Calu3 (cell line): ENCODE data around the gene RPS6KA5. TPM values are rescaled to one million over a fixed set of nuclear protein-coding genes. Genes with fewer than 3 reads are reported as not detected.

Experiments used
- BruUV-seq: library from RNA; stranded (reverse); fragments of 400-500 nt; replicated peaks from 2 replicates; lab custom pipeline; 2021; lab: Mats Ljungman, UMichigan
- CTCF ChIA-PET: fragments of 300-600 bp; sonication (Branson Sonifier 250); formaldehyde crosslinking; loops from one replicate; lab custom pipeline; 2022; ENCODE audit warnings: antibody characterized with exemption; lab: Charles Lee
- DNase-seq: peaks from one replicate; pipeline ENCODE4 v3.0.0; 2022
- H3K27ac Mint-ChIP-seq: one replicate; pipeline ENCODE4 v1.8.0; 2022; ENCODE audit warnings: mixed read lengths; ENCODE audit not compliant: unreplicated experiment
- H3K27me3 Mint-ChIP-seq: one replicate; pipeline ENCODE4 v1.8.0; 2022; ENCODE audit warnings: mixed read lengths; ENCODE audit not compliant: unreplicated experiment
- H3K36me3 Mint-ChIP-seq: one replicate; pipeline ENCODE4 v1.8.0; 2022; ENCODE audit warnings: mild to moderate bottlenecking, moderate library complexity, mixed read lengths; ENCODE audit not compliant: insufficient read depth, unreplicated experiment
- H3K4me1 Mint-ChIP-seq: one replicate; pipeline ENCODE4 v1.8.0; 2022; ENCODE audit warnings: mild to moderate bottlenecking, low read depth, mixed read lengths; ENCODE audit not compliant: unreplicated experiment
- H3K4me3 Mint-ChIP-seq: one replicate; pipeline ENCODE4 v1.8.0; 2022; ENCODE audit warnings: mild to moderate bottlenecking, low read depth, moderate library complexity, mixed read lengths; ENCODE audit not compliant: unreplicated experiment
- H3K9me3 Mint-ChIP-seq: one replicate; pipeline ENCODE4 v1.8.0; 2022; ENCODE audit warnings: low read depth, mixed read lengths; ENCODE audit not compliant: unreplicated experiment
- intact Hi-C: fragments of 100-400 bp; cut with micrococcal nuclease; formaldehyde crosslinking; loops from one replicate; pipeline ENCODE4 v1.10.0; 2022; ENCODE audit not compliant: unreplicated experiment
- total RNA-seq: library from RNA; stranded (reverse); gene quantifications from 2 replicates; pipeline ENCODE4 v1.2.3, GENCODE V29; 2022
- TF ChIP-seq, protein P1 (sequence below): fragments of 200-600 bp; IDR thresholded peaks from one replicate; pipeline ENCODE4 v1.8.0; 2022; ENCODE audit warnings: antibody characterized with exemption; ENCODE audit not compliant: unreplicated experiment

RPS6KA5 gene
- total RNA-seq, 1 experiment from 2014 or later, result 10.3 TPM

DNA sequence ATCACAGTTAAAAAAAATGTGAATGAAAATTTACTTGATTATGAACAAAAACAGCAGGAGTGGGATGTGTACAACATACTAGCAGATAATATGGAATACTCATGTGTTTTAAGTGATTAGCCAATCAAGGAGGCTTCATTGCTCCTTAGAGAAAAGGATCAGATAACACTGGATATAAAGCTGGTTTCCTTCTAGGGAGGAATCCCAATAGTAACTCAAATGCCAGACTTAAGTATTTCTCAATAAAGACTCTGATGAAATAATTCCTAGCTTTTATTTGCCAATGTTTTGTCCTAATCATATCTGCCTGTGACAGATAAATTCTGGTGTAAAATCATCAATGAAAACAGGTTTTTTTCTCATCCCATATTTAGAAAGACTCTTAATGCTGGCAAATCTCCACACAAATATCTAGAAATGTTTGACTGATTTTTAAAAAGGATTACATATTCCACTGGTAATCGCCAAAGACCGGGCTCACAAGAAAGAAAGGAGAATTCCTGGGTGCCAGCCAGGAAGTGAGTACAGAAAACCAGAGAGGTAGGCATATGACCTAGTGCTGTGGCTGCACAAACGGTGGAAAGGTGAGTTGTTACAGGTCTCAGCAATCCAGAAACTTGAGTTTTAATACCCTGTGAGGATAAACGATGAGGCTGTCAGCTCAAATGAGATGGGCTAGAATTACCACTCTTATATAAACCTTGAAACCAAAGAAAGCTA is 135.7 kb downstream of the RPS6KA5 start:
- Mint-ChIP-seq H3K27ac (no peak overlapping the region), H3K4me1 (peaks cover 8% of the 10 kb centered on the region), H3K9me3 (no peaks in the 10 kb centered on the region), H3K27me3 (no peaks in the 10 kb centered on the region), H3K4me3 (no peak overlapping the region), H3K36me3 (no peaks in the 10 kb centered on the region)
- intact Hi-C loops, result no loop called here
- TF ChIP-seq, protein P1, sequence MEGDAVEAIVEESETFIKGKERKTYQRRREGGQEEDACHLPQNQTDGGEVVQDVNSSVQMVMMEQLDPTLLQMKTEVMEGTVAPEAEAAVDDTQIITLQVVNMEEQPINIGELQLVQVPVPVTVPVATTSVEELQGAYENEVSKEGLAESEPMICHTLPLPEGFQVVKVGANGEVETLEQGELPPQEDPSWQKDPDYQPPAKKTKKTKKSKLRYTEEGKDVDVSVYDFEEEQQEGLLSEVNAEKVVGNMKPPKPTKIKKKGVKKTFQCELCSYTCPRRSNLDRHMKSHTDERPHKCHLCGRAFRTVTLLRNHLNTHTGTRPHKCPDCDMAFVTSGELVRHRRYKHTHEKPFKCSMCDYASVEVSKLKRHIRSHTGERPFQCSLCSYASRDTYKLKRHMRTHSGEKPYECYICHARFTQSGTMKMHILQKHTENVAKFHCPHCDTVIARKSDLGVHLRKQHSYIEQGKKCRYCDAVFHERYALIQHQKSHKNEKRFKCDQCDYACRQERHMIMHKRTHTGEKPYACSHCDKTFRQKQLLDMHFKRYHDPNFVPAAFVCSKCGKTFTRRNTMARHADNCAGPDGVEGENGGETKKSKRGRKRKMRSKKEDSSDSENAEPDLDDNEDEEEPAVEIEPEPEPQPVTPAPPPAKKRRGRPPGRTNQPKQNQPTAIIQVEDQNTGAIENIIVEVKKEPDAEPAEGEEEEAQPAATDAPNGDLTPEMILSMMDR, result no peak
- CTCF ChIA-PET, result interaction anchor here (1.6 kb wide), 1 partner anchor 133 kb away, joined by 3 read pairs; no protein-coding TSS in a partner anchor
- peak; percentile 2 for DNase-seq
- no TSS peak for BruUV-seq

DNA sequence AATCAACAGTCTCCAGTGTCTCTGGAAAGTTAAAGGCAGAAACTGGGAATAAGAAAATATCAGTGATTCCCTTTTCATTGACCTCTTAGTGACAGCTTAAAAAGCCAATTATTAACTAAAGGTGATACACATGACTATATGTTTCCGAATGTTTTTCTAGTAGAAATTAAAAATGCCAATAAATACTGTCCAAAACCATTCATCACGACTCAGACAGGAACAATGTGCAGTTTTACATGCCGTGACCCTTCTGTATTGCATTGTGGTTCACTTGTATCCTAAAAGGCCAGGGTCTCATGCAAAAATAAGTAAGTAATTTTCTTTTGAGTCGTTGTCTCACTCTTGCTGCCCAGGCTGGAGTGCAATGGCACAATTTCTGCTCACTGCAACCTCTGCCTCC is 138.3 kb downstream of the RPS6KA5 start:
- no TSS peak for BruUV-seq
- no peaks in the 10 kb centered on the region for H3K9me3 Mint-ChIP-seq
- H3K4me1 Mint-ChIP-seq, result peaks cover 8% of the 10 kb centered on the region
- no peaks in the 10 kb centered on the region for H3K36me3 Mint-ChIP-seq
- DNase-seq, result no peak
- H3K27ac Mint-ChIP-seq, result no peak overlapping the region
- TF ChIP-seq, protein P1, result no peak
- no peaks in the 10 kb centered on the region for H3K27me3 Mint-ChIP-seq
- CTCF ChIA-PET, result no interaction called here
- H3K4me3 Mint-ChIP-seq, result no peak overlapping the region
- intact Hi-C loops, result no loop called here

DNA sequence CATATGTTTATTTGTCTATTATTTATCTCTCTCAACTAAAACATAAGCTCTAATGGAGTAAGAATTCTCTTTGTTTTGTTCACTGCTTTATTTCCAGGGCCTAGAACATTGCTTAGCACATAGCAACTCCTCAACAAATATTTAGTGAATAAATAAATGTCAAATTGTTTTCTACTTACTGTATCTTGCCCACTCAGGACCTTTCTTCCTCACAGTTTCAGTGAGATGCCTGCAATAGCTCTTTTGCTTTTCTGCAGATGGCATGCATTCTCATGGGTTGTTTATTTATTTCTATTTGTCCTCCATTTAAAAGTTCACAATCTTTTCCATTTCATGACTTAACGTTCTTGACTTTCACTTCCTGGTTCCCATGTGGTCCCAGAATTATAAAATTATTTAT is 149.3 kb downstream of the RPS6KA5 start:
- no TSS peak for BruUV-seq
- Mint-ChIP-seq H3K36me3 (peaks cover 4% of the 10 kb centered on the region), H3K4me3 (no peak overlapping the region), H3K4me1 (no peaks in the 10 kb centered on the region), H3K27ac (no peak overlapping the region), H3K27me3 (no peaks in the 10 kb centered on the region), H3K9me3 (no peaks in the 10 kb centered on the region)
- DNase-seq, result no peak
- intact Hi-C loops, result no loop called here
- TF ChIP-seq, protein P1, result no peak
- CTCF ChIA-PET, result no interaction called here

DNA sequence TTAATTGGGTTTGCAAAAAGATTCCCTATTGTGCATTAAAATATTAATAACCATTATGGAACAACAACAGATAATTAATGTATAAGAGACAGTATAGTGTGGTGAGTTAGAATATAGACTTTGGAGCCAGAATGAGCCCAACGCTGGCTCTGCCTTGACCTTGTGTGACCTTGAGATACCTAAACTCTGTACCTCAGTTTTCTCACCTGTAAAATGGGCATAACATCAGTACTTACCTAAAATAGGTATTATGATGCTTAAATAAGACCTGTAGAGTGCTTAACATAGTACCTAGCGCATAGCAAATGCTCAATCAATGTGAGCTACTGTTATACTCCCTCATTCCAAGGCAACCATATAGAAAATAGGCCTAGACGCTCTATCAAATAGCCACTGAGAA is 153.3 kb downstream of the RPS6KA5 start:
- peaks cover 4% of the 10 kb centered on the region for H3K36me3 Mint-ChIP-seq
- H3K27ac Mint-ChIP-seq, result no peak overlapping the region
- H3K9me3 Mint-ChIP-seq, result no peaks in the 10 kb centered on the region
- TF ChIP-seq, protein P1, result no peak
- CTCF ChIA-PET, result no interaction called here
- no peak for DNase-seq
- H3K4me1 Mint-ChIP-seq, result no peaks in the 10 kb centered on the region
- BruUV-seq, result no TSS peak
- H3K4me3 Mint-ChIP-seq, result no peak overlapping the region
- intact Hi-C loops, result no loop called here
- no peaks in the 10 kb centered on the region for H3K27me3 Mint-ChIP-seq
